Astrocyte (in vitro differentiated cells and primary cell): ENCODE measurements around the gene QSOX2.

ENCODE experiments used
- CTCF ChIP-seq: IDR thresholded peaks from 2 replicates; pipeline ENCODE4 v1.5.1; 2011; ENCODE audit warnings: low read depth, mild to moderate bottlenecking, inconsistent platforms, low read length, moderate library complexity; ENCODE audit not compliant: insufficient read depth
- EZH2 ChIP-seq: IDR thresholded peaks from 2 replicates; pipeline ENCODE4 v1.6.1; 2012; ENCODE audit warnings: mild to moderate bottlenecking, low read length, inconsistent platforms; ENCODE audit not compliant: insufficient read depth

GRCh38 chr9:136170006-136170901, 75.4 kb downstream of the QSOX2 start:
- TF ChIP-seq CTCF = peak; percentile 48
- no peak for TF ChIP-seq EZH2
